ENCODE results near the gene ZNF784.

Gene ZNF784

GRCh38 chr19:55669418-55670279 is 45.3 kb upstream of the ZNF784 start:
- Histone ChIP-seq H3K4me3 (ENCODE audit: low read length) (no peak overlapping the region), H3K9me2 (replicated peaks; ENCODE audit: control insufficient read depth, low read length) (no peaks in the 10 kb centered on the region), H3K27ac (ENCODE audit: low read depth, low read length) (no peak overlapping the region), H3K36me3 (ENCODE audit: control insufficient read depth, low read length) (peaks cover 85% of the 10 kb centered on the region), H3K4me2 (ENCODE audit: low read length) (no peak overlapping the region), H3K4me1 (ENCODE audit: control insufficient read depth, low read length) (peaks cover 34% of the 10 kb centered on the region), H3F3A (ENCODE audit: control insufficient read depth, insufficient read depth) (peaks cover 31% of the 10 kb centered on the region), H3K27me3 (ENCODE audit: control insufficient read depth, low read length) (no peaks in the 10 kb centered on the region), H3K79me2 (ENCODE audit: control insufficient read depth, low read length) (peaks cover 94% of the 10 kb centered on the region), H4K20me1 (ENCODE audit: control insufficient read depth, insufficient read depth, low read depth, low read length) (peaks cover 26% of the 10 kb centered on the region), H3K9me3 (ENCODE audit: control insufficient read depth, insufficient read depth, low read length) (no peaks in the 10 kb centered on the region)
- TF ChIP-seq EZH2phosphoT487 (IDR thresholded peaks at IDR 0.05; ENCODE audit: borderline replicate concordance, low read length) (no peak), CTCF (IDR thresholded peaks at IDR 0.05; ENCODE audit: low read depth, low read length, poor library complexity, severe bottlenecking) (no peak)

DNA sequence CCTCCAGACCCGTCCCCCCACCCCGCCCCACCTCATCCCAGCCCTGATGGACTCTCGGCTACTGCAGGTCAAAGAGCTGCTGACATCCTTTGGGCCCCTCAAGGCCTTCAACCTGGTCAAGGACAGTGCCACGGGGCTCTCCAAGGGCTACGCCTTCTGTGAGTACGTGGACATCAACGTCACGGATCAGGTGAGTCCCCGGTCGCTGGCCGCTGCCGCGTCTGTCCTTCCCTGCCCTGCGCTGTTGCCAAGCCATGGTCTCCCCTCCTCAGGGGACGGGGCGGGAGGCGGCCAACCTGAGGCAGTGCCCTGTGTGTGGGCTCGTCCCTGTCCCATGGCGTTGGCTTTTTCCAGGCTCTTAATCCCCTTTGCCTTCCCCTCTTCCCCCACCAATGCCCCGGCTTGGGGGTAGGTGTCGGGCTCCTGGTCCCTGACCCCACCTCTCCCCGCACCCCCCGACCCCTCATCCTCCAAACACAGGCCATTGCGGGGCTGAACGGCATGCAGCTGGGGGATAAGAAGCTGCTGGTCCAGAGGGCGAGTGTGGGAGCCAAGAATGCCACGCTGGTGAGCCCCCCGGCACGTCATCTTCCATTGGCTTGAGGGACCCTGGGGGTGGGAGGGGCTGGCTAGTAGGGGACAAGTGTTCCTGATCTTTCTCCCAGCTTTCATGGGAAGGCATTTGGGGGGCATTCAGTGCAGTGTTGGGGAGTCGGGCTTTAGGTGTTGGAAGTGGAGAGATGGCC is 44.4 kb upstream of the ZNF784 start:
- Histone ChIP-seq H3K4me2 (ENCODE audit: low read length) (no peak overlapping the region), H4K20me1 (ENCODE audit: control insufficient read depth, insufficient read depth, low read depth, low read length) (peaks cover 29% of the 10 kb centered on the region), H3K79me2 (ENCODE audit: control insufficient read depth, low read length) (peaks cover 98% of the 10 kb centered on the region), H3K9me3 (ENCODE audit: control insufficient read depth, insufficient read depth, low read length) (no peaks in the 10 kb centered on the region), H3K27ac (ENCODE audit: low read depth, low read length) (no peak overlapping the region), H3K9me2 (replicated peaks; ENCODE audit: control insufficient read depth, low read length) (no peaks in the 10 kb centered on the region), H3F3A (ENCODE audit: control insufficient read depth, insufficient read depth) (peaks cover 27% of the 10 kb centered on the region), H3K27me3 (ENCODE audit: control insufficient read depth, low read length) (no peaks in the 10 kb centered on the region), H3K4me1 (ENCODE audit: control insufficient read depth, low read length) (peaks cover 28% of the 10 kb centered on the region), H3K36me3 (ENCODE audit: control insufficient read depth, low read length) (peaks cover 89% of the 10 kb centered on the region), H3K4me3 (ENCODE audit: low read length) (no peak overlapping the region)
- no peak for TF ChIP-seq EZH2phosphoT487 (IDR thresholded peaks at IDR 0.05; ENCODE audit: borderline replicate concordance, low read length)
- no peak for TF ChIP-seq CTCF (IDR thresholded peaks at IDR 0.05; ENCODE audit: low read depth, low read length, poor library complexity, severe bottlenecking)

GRCh38 chr19:55667958-55668357 is 43.6 kb upstream of the ZNF784 start:
- Histone ChIP-seq H3K79me2 (ENCODE audit: control insufficient read depth, low read length) (peaks cover 98% of the 10 kb centered on the region), H3K4me2 (ENCODE audit: low read length) (no peak overlapping the region), H3K9me2 (replicated peaks; ENCODE audit: control insufficient read depth, low read length) (no peaks in the 10 kb centered on the region), H3K4me3 (ENCODE audit: low read length) (no peak overlapping the region), H3K27ac (ENCODE audit: low read depth, low read length) (no peak overlapping the region), H3K9me3 (ENCODE audit: control insufficient read depth, insufficient read depth, low read length) (no peaks in the 10 kb centered on the region), H4K20me1 (ENCODE audit: control insufficient read depth, insufficient read depth, low read depth, low read length) (peaks cover 33% of the 10 kb centered on the region), H3F3A (ENCODE audit: control insufficient read depth, insufficient read depth) (peaks cover 19% of the 10 kb centered on the region), H3K36me3 (ENCODE audit: control insufficient read depth, low read length) (peaks cover 91% of the 10 kb centered on the region), H3K27me3 (ENCODE audit: control insufficient read depth, low read length) (no peaks in the 10 kb centered on the region), H3K4me1 (ENCODE audit: control insufficient read depth, low read length) (peaks cover 23% of the 10 kb centered on the region)
- TF ChIP-seq EZH2phosphoT487 (IDR thresholded peaks at IDR 0.05; ENCODE audit: borderline replicate concordance, low read length), result no peak
- TF ChIP-seq CTCF (IDR thresholded peaks at IDR 0.05; ENCODE audit: low read depth, low read length, poor library complexity, severe bottlenecking), result no peak

Measured in DOHH2 (cell line).